HuH-7 (cell line): ENCODE results near the gene ARHGDIA.
"Not testable (repeated sequence)": the region's sequence is repeated elsewhere in the genome, so short reads cannot be mapped to it uniquely, and the experiment has no call there.

ENCODE experiments used
- DNase-seq: peaks from one replicate; pipeline ENCODE4 v3.0.0; 2011; ENCODE audit warnings: low spot score

The ARHGDIA gene

DNA sequence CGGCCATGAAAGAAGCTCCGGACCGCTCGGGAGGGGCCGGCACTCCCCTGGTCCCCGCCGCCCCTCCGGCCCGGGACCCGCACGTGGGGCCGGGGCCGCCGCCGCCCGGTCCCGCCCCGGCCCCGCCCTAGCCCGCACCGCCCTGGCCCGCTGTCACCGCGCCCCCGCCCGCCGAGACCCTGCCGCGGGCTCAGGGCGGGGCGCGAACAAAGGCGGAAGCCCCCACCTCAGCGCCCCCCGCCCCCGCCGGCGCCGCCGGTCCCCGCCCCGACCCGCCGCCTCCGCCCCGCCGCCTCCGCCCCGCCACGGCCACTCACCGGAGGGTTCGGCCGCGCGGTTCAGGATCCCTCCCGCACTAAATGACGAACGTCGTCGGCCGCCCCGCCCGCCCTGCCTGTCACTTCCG, at the start of gene ARHGDIA:
Gene ARHGDIA, minus strand, starts transcription at position 357 of the 406 bp plus-strand sequence. CDS start 1,407 bp downstream, outside the sequence.
- DNase-seq = no peak

DNA sequence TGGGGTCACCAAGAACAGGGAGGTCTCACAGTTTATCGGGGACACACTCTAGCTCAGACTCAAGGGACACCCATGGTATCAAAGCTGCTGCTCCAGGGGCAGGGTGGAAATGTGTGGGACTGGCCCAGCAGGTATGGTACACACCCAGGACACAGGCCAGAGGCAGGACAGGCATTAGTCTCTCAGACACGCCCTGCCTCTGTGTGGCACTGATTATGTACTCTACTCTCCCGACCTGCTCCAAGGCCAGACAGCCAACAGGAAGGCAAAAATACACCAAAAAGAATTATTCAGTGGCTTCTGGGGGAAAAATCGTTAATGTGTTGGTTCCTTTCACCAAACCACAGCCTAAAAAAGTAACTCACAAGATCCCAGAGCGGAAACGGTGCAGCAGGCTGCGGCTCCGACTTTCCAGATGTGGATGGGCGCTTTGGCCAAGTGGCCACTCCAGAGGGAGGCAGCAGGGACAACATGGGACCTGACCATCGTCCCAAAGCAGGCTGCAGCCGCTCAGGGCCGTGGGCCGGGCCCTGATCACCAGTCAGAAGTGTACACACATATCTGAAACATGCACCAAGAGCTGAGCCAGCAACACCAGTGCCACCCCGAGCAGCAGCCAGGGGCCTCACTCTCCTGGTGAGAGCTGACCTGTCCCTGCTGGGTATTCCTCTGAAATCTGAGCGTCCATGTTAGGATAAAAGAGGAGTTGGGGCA, 47.9 kb upstream of the ARHGDIA start:
- no peak for DNase-seq

DNA sequence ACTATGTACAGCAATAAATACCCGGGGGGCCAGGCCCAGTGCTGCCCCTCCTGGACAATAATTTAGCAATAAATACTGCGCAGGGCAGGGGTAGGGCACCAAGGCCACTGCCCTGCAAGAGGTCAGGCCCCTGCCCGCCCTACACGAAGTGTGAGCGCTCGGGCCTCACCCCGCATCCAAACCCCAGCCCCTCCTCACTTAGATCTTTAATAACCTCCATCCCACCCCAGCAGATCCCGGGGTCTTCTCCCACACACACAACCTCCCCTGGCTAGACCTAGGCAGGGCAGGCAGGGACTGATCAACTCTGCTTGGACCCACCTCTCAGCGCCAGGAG, 47.2 kb upstream of the ARHGDIA start:
- DNase-seq = not testable (repeated sequence)

DNA sequence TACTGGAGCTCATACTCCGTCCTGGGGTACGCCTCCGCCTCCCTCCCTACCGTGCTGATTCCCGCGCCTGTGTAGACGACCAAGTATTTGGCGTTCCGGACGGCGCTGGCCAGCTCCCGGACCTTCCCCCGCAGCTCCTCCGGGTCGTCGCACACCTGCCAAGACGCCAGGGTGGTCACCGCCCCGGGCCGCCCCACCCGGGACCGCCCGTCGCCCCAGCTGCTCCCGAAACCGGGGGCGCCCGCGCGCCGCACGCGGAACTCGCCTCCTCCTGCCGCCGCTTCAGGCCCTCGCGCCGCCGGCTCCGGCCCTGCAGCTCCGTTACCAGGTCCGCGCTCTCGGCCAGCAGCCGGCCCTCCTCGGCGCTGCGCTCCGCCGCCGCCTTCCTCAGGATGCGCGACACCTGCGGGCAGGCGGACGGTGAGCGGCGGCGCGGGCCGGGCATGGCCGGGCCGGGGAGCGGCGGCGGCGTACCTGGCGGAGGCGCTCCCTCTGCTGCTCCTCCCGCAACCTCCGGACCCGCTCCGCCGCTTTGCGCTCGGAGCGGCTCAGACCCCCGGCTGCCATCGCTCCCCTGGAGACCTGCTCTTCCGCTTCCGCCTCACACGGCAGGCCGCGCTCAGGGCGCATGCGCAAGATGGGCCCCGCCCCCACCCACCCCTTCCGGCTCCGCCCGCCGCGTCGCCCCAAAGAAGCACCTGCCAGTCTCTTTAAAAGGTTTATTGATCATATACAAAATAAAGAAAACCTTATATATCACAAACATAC, 46.6 kb upstream of the ARHGDIA start, which contains the start of gene SIRT7:
Gene SIRT7, minus strand, starts transcription at position 612 of the 768 bp plus-strand sequence. Its CDS starts 45 bp downstream, at position 567.
- peak; percentile 99 for DNase-seq

DNA sequence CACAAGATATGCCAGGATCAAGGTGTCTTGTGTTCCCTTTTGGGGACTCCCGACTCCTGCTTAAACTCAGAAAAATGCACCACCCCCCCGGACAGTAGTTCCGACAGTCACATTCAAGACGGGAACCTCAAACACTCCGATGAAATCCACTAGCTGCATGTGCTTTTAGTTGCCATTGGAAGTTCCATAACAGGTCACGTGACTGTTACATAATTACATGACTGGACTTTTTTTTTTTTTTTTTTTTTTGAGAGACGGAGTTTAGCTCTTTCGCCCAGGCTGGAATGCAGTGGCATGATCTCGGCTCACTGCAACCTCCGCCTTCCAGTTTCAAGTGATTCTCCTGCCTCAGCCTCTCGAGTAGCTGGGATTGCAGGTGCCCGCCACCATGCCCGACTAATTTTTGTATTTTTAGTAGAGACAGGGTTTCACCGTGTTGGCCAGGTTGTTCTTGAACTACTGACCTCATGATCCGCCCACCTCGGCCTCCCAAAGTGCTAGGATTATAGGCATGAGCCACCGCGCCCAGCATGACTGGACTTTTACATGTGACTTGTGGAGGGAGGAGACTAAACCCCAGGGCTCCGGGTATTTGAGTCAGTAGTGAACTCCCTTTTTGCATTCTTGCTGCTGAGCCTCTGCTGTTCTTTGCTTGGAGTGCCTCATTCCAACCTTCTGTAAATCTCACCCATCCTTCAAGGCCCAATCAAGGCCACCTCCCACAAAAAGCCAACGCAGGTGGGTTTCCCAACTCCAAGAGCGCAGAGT, 45.3 kb upstream of the ARHGDIA start:
- DNase-seq = no peak

DNA sequence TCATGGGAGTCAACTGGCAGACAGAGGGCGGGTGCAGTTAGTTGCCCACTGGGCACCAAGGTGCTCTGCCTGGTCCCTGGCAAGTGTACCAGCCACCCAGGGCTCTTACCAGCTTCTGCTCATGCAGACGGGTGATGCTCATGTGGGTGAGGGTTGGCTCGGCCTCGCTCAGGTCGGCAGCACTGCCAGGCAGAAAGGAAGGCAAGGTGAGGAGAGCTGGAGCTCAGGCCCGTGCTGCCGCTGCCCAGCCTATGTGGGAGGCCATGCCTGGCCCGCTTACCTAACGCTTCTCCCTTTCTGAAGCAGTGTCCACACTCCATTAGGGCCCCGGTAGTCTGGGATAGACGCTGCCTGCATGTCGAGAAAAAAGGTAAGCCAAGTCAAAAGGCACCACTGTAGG, 44.2 kb upstream of the ARHGDIA start:
- DNase-seq = no peak

DNA sequence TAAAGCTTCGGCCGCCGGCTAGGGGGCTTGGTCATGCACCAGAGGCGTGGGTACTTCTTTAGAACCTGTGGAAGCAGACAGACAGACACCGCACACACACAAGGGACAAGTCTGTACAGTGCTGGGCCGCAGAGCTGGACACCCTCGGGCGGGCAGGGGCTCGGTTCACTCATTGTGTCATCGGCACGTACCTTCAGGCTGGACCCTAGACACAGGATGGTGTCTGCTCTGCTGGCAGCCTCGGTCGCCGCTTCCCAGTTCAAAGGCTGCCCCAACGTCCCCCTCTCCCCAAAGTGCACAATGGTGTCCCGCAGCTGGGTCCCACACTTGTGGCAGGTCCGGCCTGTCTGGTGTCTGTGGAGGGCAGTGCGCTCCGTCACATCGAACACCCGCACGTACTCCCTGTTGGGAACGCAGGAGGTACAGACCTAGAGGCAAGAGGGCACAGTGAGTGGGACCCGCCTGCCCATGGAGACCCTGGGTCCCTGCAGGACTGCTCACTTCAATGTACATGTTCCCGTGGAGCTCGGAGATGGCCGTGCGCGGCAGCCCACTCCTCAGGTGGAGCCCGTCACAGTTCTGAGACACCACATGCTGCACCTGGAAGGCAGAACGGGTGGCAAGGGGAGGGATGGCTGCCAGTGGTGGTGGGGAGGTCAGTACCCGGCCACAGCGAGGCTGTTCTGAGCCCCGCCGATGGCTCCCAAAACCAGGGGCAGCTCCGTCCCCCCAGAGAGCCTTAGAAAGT, 43.1 kb upstream of the ARHGDIA start:
- DNase-seq = no peak

DNA sequence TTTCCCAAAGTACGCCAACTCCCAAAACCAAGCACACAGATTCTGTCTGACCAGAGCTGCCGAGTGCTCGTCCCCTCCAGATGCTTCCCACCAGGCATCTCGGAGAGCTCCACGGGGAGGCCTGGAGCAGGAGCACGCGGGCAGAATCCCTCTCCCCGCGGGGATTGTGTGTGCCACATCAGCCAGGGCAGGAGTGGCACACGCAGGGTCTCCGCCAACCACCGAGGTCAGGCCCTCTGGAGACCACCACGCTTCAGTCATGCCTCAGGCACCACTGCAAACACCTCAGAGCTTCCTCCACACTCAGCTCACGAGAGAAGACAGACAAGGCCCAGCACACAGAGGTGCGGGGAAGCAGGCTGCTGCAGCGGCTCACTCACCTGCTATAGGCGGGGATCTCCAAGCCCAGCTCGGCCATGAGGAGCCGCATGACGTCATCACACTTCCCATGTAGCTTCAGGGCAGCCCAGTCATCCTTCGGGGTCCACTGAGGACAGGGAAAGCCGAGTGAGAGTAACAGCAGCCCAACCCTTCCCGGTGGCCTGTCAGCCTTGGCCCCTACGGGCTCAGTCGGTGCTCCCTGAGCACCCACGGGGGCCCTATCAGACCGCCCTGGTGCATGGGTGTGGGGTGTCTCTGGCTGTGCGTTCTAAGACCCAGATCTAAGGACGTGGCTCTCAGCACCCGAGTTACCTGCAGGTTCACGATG, 42.4 kb upstream of the ARHGDIA start:
- no peak for DNase-seq

DNA sequence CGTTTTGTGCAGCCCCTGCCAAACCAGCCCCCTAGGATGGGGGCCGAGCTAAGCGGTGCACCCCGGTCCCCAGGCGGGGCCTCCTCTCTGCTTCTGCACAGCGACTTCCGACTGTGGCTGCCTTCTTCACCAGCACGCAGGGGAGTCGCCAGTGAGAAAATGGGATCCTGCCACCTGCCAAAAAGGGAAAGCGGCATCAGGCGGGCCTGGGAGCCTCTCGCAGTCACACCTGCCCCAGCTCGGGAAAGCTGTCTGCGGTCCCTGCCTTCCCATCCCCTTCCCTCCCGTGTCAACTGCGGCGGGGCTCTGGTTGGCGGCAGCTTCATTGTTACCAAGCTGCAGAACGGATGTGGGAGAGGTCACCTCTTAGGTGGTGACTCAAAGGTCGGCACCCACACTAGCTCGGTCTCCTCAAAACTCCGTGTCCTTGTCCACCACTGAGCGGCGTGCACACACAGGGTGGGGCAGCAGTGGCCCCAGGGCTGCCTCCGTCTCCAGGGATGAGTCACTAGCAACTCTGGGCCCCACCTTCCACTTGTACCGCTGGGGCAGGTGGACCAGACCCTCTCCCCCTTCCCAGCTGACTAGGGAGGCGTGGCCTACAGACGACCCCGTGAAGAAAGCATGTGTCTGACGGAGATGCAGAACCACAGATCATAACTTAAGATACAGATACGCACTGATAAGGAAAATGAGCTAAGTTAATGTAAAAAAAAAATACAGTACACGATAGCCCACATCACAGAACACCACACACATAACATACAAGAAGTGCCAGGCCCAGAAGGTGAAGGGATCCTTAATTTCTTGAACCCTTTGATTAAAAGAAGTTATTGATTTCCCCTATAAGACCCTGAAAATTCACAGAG, 41.5 kb upstream of the ARHGDIA start:
- no peak for DNase-seq

DNA sequence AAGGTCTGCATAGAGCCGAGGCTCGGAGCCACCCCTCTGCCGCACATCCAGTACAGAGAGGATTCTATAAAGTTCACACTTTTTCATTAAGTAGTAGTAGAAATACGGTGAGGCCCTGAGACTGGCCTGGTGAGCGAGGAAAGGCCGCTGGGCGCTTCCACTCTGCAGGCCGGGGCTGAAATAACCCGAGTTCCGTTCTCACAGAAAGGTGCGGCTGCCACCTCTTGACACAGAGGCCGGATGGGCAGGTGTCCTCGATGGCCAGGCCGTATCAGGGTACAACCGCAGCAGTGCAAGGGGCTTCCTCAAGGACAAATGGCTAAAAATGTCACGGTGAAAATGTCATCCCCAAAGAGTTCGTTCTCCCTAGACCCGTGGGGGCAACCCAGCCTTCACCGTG, 40.8 kb upstream of the ARHGDIA start:
- no peak for DNase-seq

DNA sequence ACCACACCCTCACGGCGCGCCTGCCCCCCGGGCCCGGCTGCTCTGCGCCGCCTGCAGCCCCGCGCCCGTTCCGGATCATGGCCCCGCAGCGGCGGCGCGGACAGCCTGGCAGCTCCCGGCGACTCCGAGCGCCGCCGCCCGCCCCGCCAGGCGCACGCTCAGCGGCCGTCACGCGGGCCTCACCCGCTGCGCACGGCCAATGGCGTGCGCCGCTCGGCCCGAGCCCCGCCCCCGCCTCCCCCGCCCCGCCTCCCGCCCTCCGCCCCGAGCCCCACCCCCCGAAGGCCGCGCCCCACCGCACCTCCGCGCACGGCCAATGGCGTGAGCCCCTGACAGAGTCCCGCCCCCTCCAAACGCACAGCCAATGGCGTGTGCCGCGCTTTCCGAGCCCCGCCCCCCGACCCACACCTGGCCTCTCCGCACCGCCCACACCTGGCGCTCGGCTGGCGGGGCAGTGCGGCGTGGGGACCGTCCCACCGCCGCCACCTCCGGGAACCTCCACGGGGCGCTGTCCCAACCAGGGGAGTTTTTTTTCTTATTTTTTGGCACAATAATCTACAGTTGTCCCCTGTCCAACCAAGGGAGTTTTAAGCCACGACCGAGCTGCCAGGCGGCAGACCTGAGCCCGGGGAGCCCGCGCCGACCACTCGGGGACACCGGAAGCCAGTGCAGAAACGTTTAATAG, 40.3 kb upstream of the ARHGDIA start, which contains the start of gene PCYT2:
Gene PCYT2, minus strand, starts transcription at position 123 of the 685 bp plus-strand sequence. Its CDS starts 44 bp downstream, at position 79.
- peak; percentile 99 for DNase-seq

DNA sequence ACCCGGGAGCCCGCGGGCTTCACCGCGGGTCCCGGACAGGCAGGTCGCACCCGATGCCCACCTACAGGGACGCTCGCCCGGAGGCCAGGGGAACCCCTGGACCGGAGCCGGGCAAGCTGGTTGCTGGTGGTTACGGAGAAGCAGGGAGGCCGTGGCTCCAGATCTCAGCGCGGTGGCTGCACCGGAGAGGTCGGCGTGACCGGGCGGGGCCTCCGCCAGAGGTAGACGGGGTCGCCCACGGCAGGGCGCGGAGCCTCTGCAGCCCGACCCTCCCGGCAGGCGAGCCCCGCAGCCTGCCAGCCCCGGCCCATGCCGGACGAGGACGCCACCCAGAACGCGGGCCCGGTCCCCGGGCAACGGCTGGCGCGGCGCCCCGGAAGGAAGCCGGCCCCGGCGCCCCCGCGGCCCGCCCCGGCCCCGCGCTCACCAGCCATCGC, 39.7 kb upstream of the ARHGDIA start:
- peak; percentile 43 for DNase-seq

DNA sequence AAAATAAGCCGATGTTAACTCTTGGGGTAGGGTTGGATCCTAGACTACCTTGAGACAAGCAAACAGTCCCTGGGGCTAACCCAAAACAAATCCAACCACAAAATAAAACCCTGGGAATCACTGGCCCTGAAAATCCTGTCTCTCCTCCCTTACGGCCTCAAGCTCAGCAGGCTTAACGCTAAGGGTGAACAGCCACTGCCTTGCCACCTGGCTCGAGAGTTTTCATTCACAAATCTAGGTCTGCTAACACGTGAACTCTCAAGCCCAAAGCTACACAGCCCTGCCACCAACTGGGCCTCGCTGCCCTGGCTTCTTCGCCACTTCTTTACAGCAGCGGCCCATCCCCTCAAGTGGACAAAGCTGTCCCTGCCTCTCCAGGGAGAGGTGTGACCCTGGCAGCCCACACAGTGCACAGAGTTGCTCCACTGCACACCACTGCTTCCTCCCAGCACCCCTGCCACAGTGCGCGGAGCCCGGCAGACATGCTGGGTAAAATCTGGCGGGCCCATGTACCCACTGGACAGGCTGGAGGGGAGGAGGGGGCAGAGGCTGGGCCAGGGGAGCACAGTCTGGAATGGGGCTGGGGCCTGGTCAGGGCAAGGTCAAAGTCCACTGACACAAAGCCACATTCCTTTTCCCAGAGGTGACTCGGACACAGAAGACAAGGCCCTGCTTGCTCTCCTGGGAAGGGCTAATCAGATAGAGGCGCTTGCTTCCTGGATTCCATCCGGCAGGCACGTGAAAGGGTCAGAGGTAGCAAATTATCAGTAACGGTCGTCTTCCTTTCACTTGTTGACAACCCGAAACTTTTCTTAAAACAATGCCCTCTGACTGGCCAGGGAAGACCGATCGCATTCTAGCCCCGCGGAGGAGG, 39.1 kb upstream of the ARHGDIA start:
- DNase-seq = peak; percentile 91

DNA sequence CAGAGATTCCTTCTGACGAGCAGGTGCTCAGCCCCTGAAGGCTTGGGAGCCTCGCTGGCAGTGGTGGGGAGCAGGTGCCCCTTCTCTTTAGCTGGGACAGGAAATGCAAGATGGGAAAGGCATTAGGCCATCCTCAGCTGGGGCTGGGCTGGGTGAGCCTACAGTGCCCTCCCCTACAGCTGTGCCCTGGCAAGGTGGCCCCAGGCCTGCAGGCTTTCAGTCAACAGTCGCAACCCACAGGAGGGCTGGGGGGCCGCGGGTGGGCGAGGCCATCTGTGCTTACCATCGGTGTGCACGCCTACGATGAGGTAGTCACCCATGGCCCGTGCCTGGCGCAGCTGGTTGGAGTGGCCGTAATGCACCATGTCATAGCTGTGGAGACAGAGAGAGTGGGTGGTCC, 38.1 kb upstream of the ARHGDIA start:
- no peak for DNase-seq

DNA sequence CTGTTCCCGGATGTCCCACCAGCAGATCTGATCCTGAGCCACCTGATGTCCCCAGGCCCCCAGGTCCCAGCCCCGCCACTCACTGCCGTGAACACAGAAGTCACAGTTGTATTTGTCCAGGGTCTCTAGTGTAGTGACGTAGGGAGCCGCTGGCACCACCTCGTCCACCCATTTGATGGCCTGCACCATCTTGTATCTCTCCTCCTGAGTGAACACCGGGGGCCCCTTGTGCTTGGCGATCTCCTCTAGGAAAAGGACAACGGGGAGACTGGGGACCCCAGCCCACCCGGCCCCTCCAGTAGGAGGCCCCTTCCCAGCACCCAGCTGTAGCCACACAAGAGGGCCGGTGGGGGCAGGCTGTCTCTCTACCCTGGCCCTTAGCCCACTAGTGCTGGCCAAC, 37.7 kb upstream of the ARHGDIA start:
- DNase-seq = no peak

DNA sequence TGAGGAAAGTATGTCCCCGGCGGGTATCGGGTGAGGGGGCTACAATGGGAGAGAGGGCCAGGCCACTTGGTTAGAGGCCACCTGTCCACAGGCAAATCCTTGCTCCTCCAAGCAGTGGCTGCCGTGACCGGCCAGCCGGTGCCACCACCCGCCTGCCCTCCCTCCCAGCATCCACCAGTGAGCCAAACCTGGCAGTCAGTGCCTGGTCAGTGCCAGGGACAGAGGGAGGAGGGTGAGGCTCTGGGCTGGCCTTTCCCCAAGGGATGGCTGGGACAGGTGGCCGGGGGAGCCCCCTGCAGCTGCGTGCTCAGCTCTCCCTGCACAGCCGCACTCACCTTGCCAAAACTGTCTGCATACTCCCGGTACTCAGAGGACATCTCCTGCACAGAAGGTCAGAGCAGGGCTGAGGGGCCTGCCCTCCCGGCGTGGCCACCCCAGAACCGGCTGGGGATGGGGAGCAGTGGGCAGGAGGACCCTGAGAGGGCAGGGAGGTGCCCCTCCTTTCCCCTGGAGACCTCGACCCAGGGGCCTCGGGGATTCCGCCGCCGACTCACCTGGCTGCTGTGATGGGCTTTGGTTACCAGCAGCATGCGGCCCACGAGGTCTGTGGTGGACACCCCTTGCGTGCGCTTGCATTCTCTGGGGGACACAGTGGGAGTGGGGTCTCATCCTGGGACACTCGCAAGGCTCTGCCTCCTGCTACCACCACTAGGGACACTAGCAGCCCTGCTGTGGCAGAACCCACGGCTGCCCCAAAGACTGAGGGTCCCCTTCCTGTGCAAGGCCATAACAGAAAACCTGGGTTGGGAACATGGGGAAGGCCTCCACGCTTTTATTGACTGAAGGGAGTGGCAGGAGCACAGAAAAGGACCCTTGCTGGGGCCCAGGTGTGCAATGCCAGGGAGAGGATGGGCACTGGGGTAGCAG, 36.3 kb upstream of the ARHGDIA start:
- no peak for DNase-seq

DNA sequence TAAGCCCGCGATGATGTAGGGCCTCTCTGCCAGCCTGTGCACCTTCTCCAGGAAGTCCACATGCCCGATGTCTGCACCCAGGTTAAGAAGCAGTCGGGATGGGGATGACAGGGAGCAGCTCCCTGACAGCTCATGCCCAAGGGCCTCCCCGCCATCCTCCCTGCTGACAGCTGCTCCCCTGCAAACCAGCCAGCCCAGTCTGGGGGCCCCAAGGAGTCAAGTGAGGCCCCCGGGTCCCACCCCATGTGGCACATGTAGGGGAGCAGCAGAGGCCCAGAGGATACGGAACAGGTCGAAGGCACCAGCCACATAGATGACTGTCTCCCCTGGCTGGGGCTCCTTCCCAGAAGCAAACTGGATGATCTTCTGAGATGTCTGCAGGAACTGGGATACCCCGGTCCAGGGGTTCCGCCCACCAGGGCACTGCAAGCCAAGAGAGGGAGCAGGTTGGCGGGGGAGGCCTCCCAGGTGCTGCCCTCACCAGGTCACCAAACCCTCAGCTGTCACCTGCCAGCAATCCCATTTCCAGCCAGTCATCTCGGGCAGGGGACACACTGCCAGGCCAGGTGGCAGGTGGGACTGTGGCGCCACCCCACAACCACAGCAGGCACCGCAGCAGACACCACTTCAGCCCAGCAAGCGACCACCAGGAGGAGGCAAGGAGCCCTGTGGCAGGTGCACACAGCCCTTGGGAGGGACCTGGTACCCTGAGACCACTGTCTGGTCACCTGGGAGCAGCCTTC, 35.5 kb upstream of the ARHGDIA start:
- DNase-seq = no peak
